HepG2 (cell line): Measurements from ENCODE around the gene C11orf65.

Experiments used
- BCL6 ChIP-seq: IDR thresholded peaks from 2 replicates; pipeline ENCODE4 v1.6.1; 2016; ENCODE audit warnings: missing genetic modification reagents, missing compliant biosample characterization
- BHLHE40 ChIP-seq: IDR thresholded peaks from 2 replicates; pipeline ENCODE4 v1.6.1; 2011; ENCODE audit warnings: low read length, improper control_type of control experiment
- POLR2AphosphoS5 ChIP-seq: IDR thresholded peaks from 2 replicates; pipeline ENCODE4 v1.6.1; 2012; ENCODE audit warnings: low read depth, low read length
- RAD21 ChIP-seq: fragments of 450-650 bp; formaldehyde crosslinking; IDR thresholded peaks from 2 replicates; pipeline ENCODE4 v1.5.0; 2020; ENCODE audit warnings: mild to moderate bottlenecking
- TMF1 ChIP-seq: sonication (generic); formaldehyde crosslinking; IDR thresholded peaks from 2 replicates; pipeline ENCODE4 v1.8.1; 2022; ENCODE audit warnings: low read depth, missing genetic modification reagents
- ZNF446 ChIP-seq: sonication (generic); formaldehyde crosslinking; IDR thresholded peaks from 2 replicates; pipeline ENCODE4 v1.5.0; 2020; ENCODE audit warnings: mild to moderate bottlenecking, missing genetic modification reagents
- ZSCAN30 ChIP-seq: sonication (generic); formaldehyde crosslinking; IDR thresholded peaks from 2 replicates; pipeline ENCODE4 v1.5.0; 2020; ENCODE audit warnings: mild to moderate bottlenecking, missing genetic modification reagents
- ZSCAN31 ChIP-seq: sonication (generic); formaldehyde crosslinking; IDR thresholded peaks from 2 replicates; pipeline ENCODE4 v1.5.0; 2020; ENCODE audit warnings: low read depth, mild to moderate bottlenecking, missing genetic modification reagents
- TF ChIP-seq, protein P1 (sequence below): IDR thresholded peaks from 2 replicates; pipeline ENCODE4 v1.6.1; 2016; ENCODE audit warnings: low read depth, borderline replicate concordance
- TF ChIP-seq, protein P2 (sequence below): sonication (generic); formaldehyde crosslinking; IDR thresholded peaks from 2 replicates; pipeline ENCODE4 v1.5.0; 2020; ENCODE audit warnings: mild to moderate bottlenecking, missing genetic modification reagents, moderate library complexity

DNA sequence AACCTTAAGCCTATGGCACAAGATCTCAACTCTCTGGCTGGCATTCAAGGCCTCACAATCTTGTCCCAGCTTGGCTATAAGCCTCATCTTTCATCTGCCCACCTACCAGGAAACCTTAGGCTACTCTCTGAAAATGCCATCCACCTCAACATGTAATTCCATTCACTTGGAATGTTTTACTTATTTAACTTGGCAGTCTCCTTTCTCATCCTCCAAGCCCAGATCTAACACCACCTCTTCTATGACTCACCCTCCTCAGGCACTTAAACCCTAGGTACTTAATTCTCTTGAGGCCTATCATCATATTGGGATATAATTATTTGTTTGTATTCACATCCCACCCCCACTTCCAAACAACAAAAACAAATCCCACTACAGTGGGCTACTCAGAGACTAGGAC lies 15.8 kb upstream of the C11orf65 start:
- no peak for TF ChIP-seq BCL6 (CRISPR knock-in tag)
- TF ChIP-seq, protein P1, sequence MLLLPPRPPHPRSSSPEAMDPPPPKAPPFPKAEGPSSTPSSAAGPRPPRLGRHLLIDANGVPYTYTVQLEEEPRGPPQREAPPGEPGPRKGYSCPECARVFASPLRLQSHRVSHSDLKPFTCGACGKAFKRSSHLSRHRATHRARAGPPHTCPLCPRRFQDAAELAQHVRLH (CRISPR knock-in tag): no peak
- no peak for TF ChIP-seq BHLHE40
- no peak for TF ChIP-seq ZSCAN31 (CRISPR knock-in tag)
- TF ChIP-seq TMF1 (CRISPR knock-in tag): no peak
- no peak for TF ChIP-seq POLR2AphosphoS5
- TF ChIP-seq, protein P2, sequence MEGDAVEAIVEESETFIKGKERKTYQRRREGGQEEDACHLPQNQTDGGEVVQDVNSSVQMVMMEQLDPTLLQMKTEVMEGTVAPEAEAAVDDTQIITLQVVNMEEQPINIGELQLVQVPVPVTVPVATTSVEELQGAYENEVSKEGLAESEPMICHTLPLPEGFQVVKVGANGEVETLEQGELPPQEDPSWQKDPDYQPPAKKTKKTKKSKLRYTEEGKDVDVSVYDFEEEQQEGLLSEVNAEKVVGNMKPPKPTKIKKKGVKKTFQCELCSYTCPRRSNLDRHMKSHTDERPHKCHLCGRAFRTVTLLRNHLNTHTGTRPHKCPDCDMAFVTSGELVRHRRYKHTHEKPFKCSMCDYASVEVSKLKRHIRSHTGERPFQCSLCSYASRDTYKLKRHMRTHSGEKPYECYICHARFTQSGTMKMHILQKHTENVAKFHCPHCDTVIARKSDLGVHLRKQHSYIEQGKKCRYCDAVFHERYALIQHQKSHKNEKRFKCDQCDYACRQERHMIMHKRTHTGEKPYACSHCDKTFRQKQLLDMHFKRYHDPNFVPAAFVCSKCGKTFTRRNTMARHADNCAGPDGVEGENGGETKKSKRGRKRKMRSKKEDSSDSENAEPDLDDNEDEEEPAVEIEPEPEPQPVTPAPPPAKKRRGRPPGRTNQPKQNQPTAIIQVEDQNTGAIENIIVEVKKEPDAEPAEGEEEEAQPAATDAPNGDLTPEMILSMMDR (CRISPR knock-in tag): no peak
- no peak for TF ChIP-seq ZSCAN30
- no peak for TF ChIP-seq ZNF446
- no peak for TF ChIP-seq RAD21 (CRISPR knock-in tag)
